Activated CD4-positive, alpha-beta T cell treated with anti-CD3 and anti-CD28 coated beads, Interleukin-2, amount 50 U/mL, for 24 hours (primary cell): ENCODE data around the gene ELP1.

Source experiments
- DNase-seq, 2 donors: peaks; one replicate each; pipeline ENCODE4 v3.0.0-alpha.2; 2020; ENCODE audit warnings: low read depth in 1 of 2, low spot score in 1 of 2

ELP1 gene

GRCh38 chr9:108831496-108832178 lies 102.3 kb downstream of the ELP1 start:
- no peak for DNase-seq

GRCh38 chr9:108830272-108830671 lies 103.7 kb downstream of the ELP1 start:
- DNase-seq: no peak

GRCh38 chr9:108823829-108824228 lies 110.1 kb downstream of the ELP1 start:
- DNase-seq: no peak
